ENCODE results near the gene PDXDC1.
"Not testable (repeated sequence)": the region's sequence is repeated elsewhere in the genome, so short reads cannot be mapped to it uniquely, and the experiment has no call there.

The PDXDC1 gene

DNA sequence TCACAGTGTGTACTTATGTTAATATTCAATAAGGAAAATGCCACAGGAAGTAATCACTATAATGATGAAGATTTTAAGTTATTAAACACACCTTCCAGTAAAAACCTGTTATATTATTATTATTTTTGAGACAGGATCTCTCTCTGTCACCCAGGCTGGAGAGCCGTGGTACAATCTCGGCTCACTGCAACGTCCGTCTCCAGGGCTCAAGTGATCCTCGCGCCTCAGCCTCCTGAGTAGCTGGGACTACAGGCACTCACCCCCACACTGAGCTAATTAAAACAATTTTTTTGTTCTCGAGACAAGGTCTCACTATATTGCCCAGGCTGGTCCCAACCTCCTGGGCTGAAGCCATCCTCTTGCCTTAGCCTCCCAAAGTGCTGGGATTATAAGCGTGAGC lies 3.5 kb downstream of the PDXDC1 start:
- H3K4me1 ChIP-seq (ENCODE audit: control insufficient read depth, insufficient read depth, low read length); H3K9me3 ChIP-seq (ENCODE audit: control insufficient read depth, insufficient read depth, low read length); H3K9ac ChIP-seq (ENCODE audit: low read depth, low read length); H3K36me3 ChIP-seq (ENCODE audit: control insufficient read depth, insufficient read depth, low read length); H3K27me3 ChIP-seq (ENCODE audit: control insufficient read depth, insufficient read depth, low read length); H3K4me3 ChIP-seq (ENCODE audit: low read depth, low read length): not testable (repeated sequence)

- H3K4me1 ChIP-seq (ENCODE audit: control insufficient read depth, insufficient read depth, low read length); H3K27me3 ChIP-seq (ENCODE audit: control insufficient read depth, insufficient read depth, low read length); H3K4me3 ChIP-seq (ENCODE audit: low read depth, low read length); H3K9ac ChIP-seq (ENCODE audit: low read depth, low read length); H3K36me3 ChIP-seq (ENCODE audit: control insufficient read depth, insufficient read depth, low read length); H3K9me3 ChIP-seq (ENCODE audit: control insufficient read depth, insufficient read depth, low read length): not testable (repeated sequence)
Measured at GRCh38 chr16:14978908-14979307, 4.1 kb downstream of the PDXDC1 start.

GRCh38 chr16:14981234-14981633 lies 6.4 kb downstream of the PDXDC1 start:
- H3K9me3 ChIP-seq (ENCODE audit: control insufficient read depth, insufficient read depth, low read length); H3K27me3 ChIP-seq (ENCODE audit: control insufficient read depth, insufficient read depth, low read length); H3K36me3 ChIP-seq (ENCODE audit: control insufficient read depth, insufficient read depth, low read length); H3K4me3 ChIP-seq (ENCODE audit: low read depth, low read length); H3K4me1 ChIP-seq (ENCODE audit: control insufficient read depth, insufficient read depth, low read length); H3K9ac ChIP-seq (ENCODE audit: low read depth, low read length): not testable (repeated sequence)

GRCh38 chr16:14982521-14982920 lies 7.7 kb downstream of the PDXDC1 start:
- not testable (repeated sequence) for H3K9me3 ChIP-seq (ENCODE audit: control insufficient read depth, insufficient read depth, low read length); H3K36me3 ChIP-seq (ENCODE audit: control insufficient read depth, insufficient read depth, low read length); H3K27me3 ChIP-seq (ENCODE audit: control insufficient read depth, insufficient read depth, low read length); H3K9ac ChIP-seq (ENCODE audit: low read depth, low read length); H3K4me1 ChIP-seq (ENCODE audit: control insufficient read depth, insufficient read depth, low read length); H3K4me3 ChIP-seq (ENCODE audit: low read depth, low read length)

DNA sequence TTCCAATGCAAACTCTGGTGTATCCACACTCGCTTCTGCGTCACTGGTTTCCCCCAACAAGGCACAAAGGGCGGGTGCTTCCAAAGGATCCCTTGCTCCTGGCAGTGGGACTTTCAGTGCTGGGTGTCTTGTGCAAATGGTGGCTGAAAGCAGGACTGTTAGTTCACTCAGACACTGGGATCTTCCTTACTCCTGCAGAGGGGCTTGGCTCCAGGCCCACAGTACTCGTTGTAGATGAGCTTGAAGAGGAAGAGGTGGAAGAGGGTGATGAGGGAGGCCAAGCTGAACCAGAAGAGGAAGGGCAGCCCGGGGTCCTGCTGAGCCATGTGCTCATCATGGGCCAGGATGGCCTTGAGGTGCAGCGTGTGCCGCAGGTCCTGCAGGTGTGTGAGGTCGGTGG lies 13.3 kb downstream of the PDXDC1 start:
- not testable (repeated sequence) for H3K27me3 ChIP-seq (ENCODE audit: control insufficient read depth, insufficient read depth, low read length); H3K4me3 ChIP-seq (ENCODE audit: low read depth, low read length); H3K9me3 ChIP-seq (ENCODE audit: control insufficient read depth, insufficient read depth, low read length); H3K36me3 ChIP-seq (ENCODE audit: control insufficient read depth, insufficient read depth, low read length); H3K4me1 ChIP-seq (ENCODE audit: control insufficient read depth, insufficient read depth, low read length); H3K9ac ChIP-seq (ENCODE audit: low read depth, low read length)

GRCh38 chr16:14988661-14989191 lies 13.9 kb downstream of the PDXDC1 start:
- not testable (repeated sequence) for H3K9me3 ChIP-seq (ENCODE audit: control insufficient read depth, insufficient read depth, low read length); H3K27me3 ChIP-seq (ENCODE audit: control insufficient read depth, insufficient read depth, low read length); H3K36me3 ChIP-seq (ENCODE audit: control insufficient read depth, insufficient read depth, low read length); H3K9ac ChIP-seq (ENCODE audit: low read depth, low read length); H3K4me3 ChIP-seq (ENCODE audit: low read depth, low read length); H3K4me1 ChIP-seq (ENCODE audit: control insufficient read depth, insufficient read depth, low read length)

DNA sequence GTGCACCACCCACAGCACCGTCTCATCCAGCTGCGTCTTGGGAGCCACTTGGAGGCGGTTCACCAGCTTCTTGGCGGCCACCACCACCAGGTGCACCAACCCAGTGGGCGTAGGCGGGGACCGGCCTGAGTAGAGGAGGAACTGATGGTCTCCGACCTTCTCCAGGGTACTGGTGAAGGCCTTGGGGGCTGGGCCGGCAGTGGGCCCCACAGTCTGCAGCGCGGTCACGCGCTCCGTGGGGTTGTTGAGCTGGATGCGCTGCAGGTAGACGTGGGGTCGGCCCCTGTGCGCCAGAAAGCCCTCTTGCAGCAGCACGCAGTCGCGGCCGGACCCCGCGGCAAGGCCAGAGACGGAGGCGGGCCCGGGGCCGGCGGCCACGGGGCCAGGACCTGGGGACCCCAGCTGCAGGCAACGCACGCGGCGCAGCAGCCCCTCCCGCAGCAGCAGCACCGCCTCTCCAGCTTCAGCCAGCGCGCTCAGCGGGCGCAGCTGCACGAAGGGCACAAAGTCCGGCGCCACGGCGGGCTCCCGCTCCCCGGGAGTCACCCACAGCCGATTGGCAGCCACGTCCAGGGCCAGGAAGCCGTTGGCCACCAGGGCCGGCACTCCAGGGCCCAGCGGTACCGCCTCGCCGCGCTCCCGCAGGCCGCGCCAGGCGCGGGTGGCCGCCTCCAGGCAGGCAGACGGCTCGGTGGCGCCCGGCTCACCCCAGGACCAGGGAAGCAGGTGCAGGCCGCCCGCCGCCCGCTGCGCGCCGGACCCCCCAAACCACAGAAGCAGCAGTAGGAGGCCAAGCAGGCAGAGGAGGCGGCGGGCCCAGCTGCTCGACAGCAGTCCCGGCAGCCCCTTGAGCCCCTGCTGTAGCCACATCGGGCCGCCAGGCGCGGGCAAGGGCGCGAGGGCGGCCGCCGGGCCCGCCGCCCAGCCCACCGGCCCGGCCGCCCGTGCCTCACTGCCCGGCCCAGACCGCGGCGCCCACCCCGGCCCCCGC lies 14.8 kb downstream of the PDXDC1 start:
- H3K36me3 ChIP-seq (ENCODE audit: control insufficient read depth, insufficient read depth, low read length); H3K9ac ChIP-seq (ENCODE audit: low read depth, low read length); H3K4me1 ChIP-seq (ENCODE audit: control insufficient read depth, insufficient read depth, low read length): not testable (repeated sequence)

GRCh38 chr16:14993277-14994151 lies 18.7 kb downstream of the PDXDC1 start:
- H3K27me3 ChIP-seq (ENCODE audit: control insufficient read depth, insufficient read depth, low read length); H3K9ac ChIP-seq (ENCODE audit: low read depth, low read length); H3K36me3 ChIP-seq (ENCODE audit: control insufficient read depth, insufficient read depth, low read length); H3K4me3 ChIP-seq (ENCODE audit: low read depth, low read length); H3K4me1 ChIP-seq (ENCODE audit: control insufficient read depth, insufficient read depth, low read length); H3K9me3 ChIP-seq (ENCODE audit: control insufficient read depth, insufficient read depth, low read length): not testable (repeated sequence)

More for the DNA sequence above, 14.8 kb downstream of the PDXDC1 start:
- H3K4me3 ChIP-seq (ENCODE audit: low read depth, low read length); H3K27me3 ChIP-seq (ENCODE audit: control insufficient read depth, insufficient read depth, low read length); H3K9me3 ChIP-seq (ENCODE audit: control insufficient read depth, insufficient read depth, low read length): not testable (repeated sequence)

DNA sequence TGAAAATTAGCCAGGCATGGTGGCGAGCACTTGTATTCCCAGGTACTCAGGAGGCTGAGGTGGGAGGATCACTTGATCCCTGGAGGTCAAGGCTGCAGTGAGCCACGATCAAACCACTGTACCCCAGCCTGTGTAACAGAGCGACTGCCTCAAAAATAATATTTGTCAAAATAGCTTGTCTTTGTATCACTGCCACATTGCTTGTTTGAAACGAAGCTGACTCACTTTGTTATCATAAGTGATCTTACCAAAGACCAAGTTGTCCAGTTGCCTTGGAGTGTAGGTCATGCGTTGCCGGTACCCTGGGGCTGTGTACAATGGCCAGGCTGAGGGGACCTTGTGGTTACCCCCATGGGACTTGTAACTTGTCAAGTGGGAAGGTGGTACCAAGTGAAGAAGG lies 21.9 kb downstream of the PDXDC1 start:
- not testable (repeated sequence) for H3K36me3 ChIP-seq (ENCODE audit: control insufficient read depth, insufficient read depth, low read length)

GRCh38 chr16:14998300-14998699 lies 23.5 kb downstream of the PDXDC1 start:
- not testable (repeated sequence) for H3K9ac ChIP-seq (ENCODE audit: low read depth, low read length); H3K4me1 ChIP-seq (ENCODE audit: control insufficient read depth, insufficient read depth, low read length); H3K4me3 ChIP-seq (ENCODE audit: low read depth, low read length); H3K36me3 ChIP-seq (ENCODE audit: control insufficient read depth, insufficient read depth, low read length); H3K9me3 ChIP-seq (ENCODE audit: control insufficient read depth, insufficient read depth, low read length); H3K27me3 ChIP-seq (ENCODE audit: control insufficient read depth, insufficient read depth, low read length)

More for the DNA sequence above, 21.9 kb downstream of the PDXDC1 start:
- not testable (repeated sequence) for H3K4me3 ChIP-seq (ENCODE audit: low read depth, low read length); H3K9ac ChIP-seq (ENCODE audit: low read depth, low read length); H3K9me3 ChIP-seq (ENCODE audit: control insufficient read depth, insufficient read depth, low read length); H3K4me1 ChIP-seq (ENCODE audit: control insufficient read depth, insufficient read depth, low read length); H3K27me3 ChIP-seq (ENCODE audit: control insufficient read depth, insufficient read depth, low read length)

GRCh38 chr16:14999845-15000244 lies 25.0 kb downstream of the PDXDC1 start:
- H3K36me3 ChIP-seq (ENCODE audit: control insufficient read depth, insufficient read depth, low read length); H3K4me3 ChIP-seq (ENCODE audit: low read depth, low read length); H3K9ac ChIP-seq (ENCODE audit: low read depth, low read length); H3K9me3 ChIP-seq (ENCODE audit: control insufficient read depth, insufficient read depth, low read length); H3K4me1 ChIP-seq (ENCODE audit: control insufficient read depth, insufficient read depth, low read length); H3K27me3 ChIP-seq (ENCODE audit: control insufficient read depth, insufficient read depth, low read length): not testable (repeated sequence)

- not testable (repeated sequence) for H3K9ac ChIP-seq (ENCODE audit: low read depth, low read length); H3K4me1 ChIP-seq (ENCODE audit: control insufficient read depth, insufficient read depth, low read length); H3K4me3 ChIP-seq (ENCODE audit: low read depth, low read length); H3K27me3 ChIP-seq (ENCODE audit: control insufficient read depth, insufficient read depth, low read length); H3K9me3 ChIP-seq (ENCODE audit: control insufficient read depth, insufficient read depth, low read length)
- peaks cover 14% of the 10 kb centered on the region for H3K36me3 ChIP-seq (ENCODE audit: control insufficient read depth, insufficient read depth, low read length)
Measured at GRCh38 chr16:15002448-15002847, 27.6 kb downstream of the PDXDC1 start.
